HepG2 (cell line): ENCODE results near the gene APBA1. TPM values are rescaled to one million over a fixed set of nuclear protein-coding genes. Genes with fewer than 3 reads are reported as not detected.

Experiments used
- AGO1 ChIP-seq: fragments of 200-400 bp; formaldehyde crosslinking; IDR thresholded peaks from 2 replicates; pipeline ENCODE4 v1.6.1; 2017; ENCODE audit warnings: mild to moderate bottlenecking, low read depth, low read length, moderate library complexity; ENCODE audit not compliant: poor library complexity, severe bottlenecking
- CENPX ChIP-seq: sonication (generic); formaldehyde crosslinking; IDR thresholded peaks from 2 replicates; pipeline ENCODE4 v1.9.0; 2021; ENCODE audit warnings: mild to moderate bottlenecking, missing genetic modification reagents, moderate library complexity
- ELF1 ChIP-seq: sonication (generic); formaldehyde crosslinking; IDR thresholded peaks from 2 replicates; pipeline ENCODE4 v1.4.0; 2020; ENCODE audit warnings: missing genetic modification reagents
- HMGXB4 ChIP-seq, 2 experiments: sonication (generic) in 1 of 2; formaldehyde crosslinking in 1 of 2; IDR thresholded peaks; 2 replicates each; pipeline versions ENCODE4 v1.4.0 to v1.6.1; 2018 to 2020; ENCODE audit warnings: missing genetic modification reagents in 2 of 2, borderline replicate concordance in 1 of 2, low read depth in 1 of 2, mild to moderate bottlenecking in 1 of 2, missing biosample characterization in 1 of 2
- HOXA7 ChIP-seq: sonication (generic); formaldehyde crosslinking; IDR thresholded peaks from 2 replicates; pipeline ENCODE4 v1.8.1; 2022; ENCODE audit warnings: mild to moderate bottlenecking, missing genetic modification reagents, moderate library complexity
- IRF9 ChIP-seq: sonication (generic); formaldehyde crosslinking; IDR thresholded peaks from 2 replicates; pipeline ENCODE4 v1.8.0; 2022; ENCODE audit warnings: missing genetic modification reagents, mild to moderate bottlenecking, borderline replicate concordance
- KLF9 ChIP-seq: IDR thresholded peaks from 2 replicates; pipeline ENCODE4 v1.6.1; 2016; ENCODE audit warnings: low read depth
- MAFF ChIP-seq: IDR thresholded peaks from 2 replicates; pipeline ENCODE4 v1.6.1; 2011; ENCODE audit warnings: low read depth, low read length, improper control_type of control experiment
- MTA3 ChIP-seq: sonication (generic); formaldehyde crosslinking; IDR thresholded peaks from 2 replicates; pipeline ENCODE4 v1.4.0; 2020; ENCODE audit warnings: missing genetic modification reagents
- MYPOP ChIP-seq: sonication (generic); formaldehyde crosslinking; IDR thresholded peaks from 2 replicates; pipeline ENCODE4 v1.8.1; 2023; ENCODE audit warnings: mild to moderate bottlenecking, moderate library complexity, missing genetic modification reagents
- PHF8 ChIP-seq: sonication (generic); formaldehyde crosslinking; IDR thresholded peaks from 2 replicates; pipeline ENCODE4 v1.5.0; 2020; ENCODE audit warnings: missing genetic modification reagents
- SRSF1 ChIP-seq: fragments of 200-400 bp; formaldehyde crosslinking; optimal IDR thresholded peaks from 2 replicates; pipeline ENCODE3; 2017; ENCODE audit warnings: mild to moderate bottlenecking, low read depth, low read length, moderate library complexity
- TARDBP ChIP-seq: sonication (generic); formaldehyde crosslinking; IDR thresholded peaks from 2 replicates; pipeline ENCODE4 v1.8.0; 2022; ENCODE audit warnings: mild to moderate bottlenecking, missing genetic modification reagents
- TEF ChIP-seq: sonication (generic); formaldehyde crosslinking; IDR thresholded peaks from 2 replicates; pipeline ENCODE4 v1.5.0; 2020; ENCODE audit warnings: missing genetic modification reagents
- UBTF ChIP-seq: sonication (generic); formaldehyde crosslinking; IDR thresholded peaks from 2 replicates; pipeline ENCODE4 v1.4.0; 2020; ENCODE audit warnings: mild to moderate bottlenecking, missing genetic modification reagents
- ZBTB37 ChIP-seq: sonication (generic); formaldehyde crosslinking; IDR thresholded peaks from 2 replicates; pipeline ENCODE4 v1.4.0; 2020; ENCODE audit warnings: mild to moderate bottlenecking, missing genetic modification reagents
- ZFAT ChIP-seq: sonication (generic); formaldehyde crosslinking; conservative IDR thresholded peaks from 2 replicates; pipeline ENCODE4 v1.8.1; 2023; ENCODE audit warnings: missing genetic modification reagents, inconsistent platforms
- ZMYM3 ChIP-seq: sonication (generic); formaldehyde crosslinking; IDR thresholded peaks from 2 replicates; pipeline ENCODE4 v1.5.1; 2020; ENCODE audit warnings: mild to moderate bottlenecking, missing genetic modification reagents
- ZNF121 ChIP-seq: sonication (generic); formaldehyde crosslinking; IDR thresholded peaks from 2 replicates; pipeline ENCODE4 v1.5.0; 2020; ENCODE audit warnings: mild to moderate bottlenecking, missing genetic modification reagents
- ZNF451 ChIP-seq: sonication (generic); formaldehyde crosslinking; IDR thresholded peaks from 2 replicates; pipeline ENCODE4 v1.5.0; 2020; ENCODE audit warnings: mild to moderate bottlenecking, missing genetic modification reagents
- ZNF773 ChIP-seq: sonication (generic); formaldehyde crosslinking; IDR thresholded peaks from 2 replicates; pipeline ENCODE4 v1.4.0; 2020; ENCODE audit warnings: missing genetic modification reagents, borderline replicate concordance
- polyA plus RNA-seq, 8 experiments: library from polyadenylated mRNA; depleted of rRNA in 3 of 8; stranded (reverse) in 7 of 8; unstranded in 1 of 8; fragments of >200 nt; fragmentation: Illumina TruSeq in 4 of 8; extraction: Trizol in 4 of 8; gene quantifications; 2 replicates each; pipeline versions ENCODE4 v1.2.1 to v1.2.3, GENCODE V29; 2011 to 2016; ENCODE audit warnings: low read depth in 4 of 8, missing spikeins in 1 of 8, mixed read lengths in 1 of 8; ENCODE audit not compliant: insufficient read depth in 1 of 8
- total RNA-seq, 5 experiments: library from RNA; depleted of rRNA; stranded (reverse); fragments of >200 nt; fragmentation: Illumina TruSeq; extraction: Trizol; gene quantifications; 2 replicates each; pipeline ENCODE4 v1.2.3, GENCODE V29; 2016; ENCODE audit warnings: low read depth in 1 of 5

APBA1 gene
- total and polyA plus RNA-seq, 2 of the 13 experiments (the other 11 are each of a cell fraction or from before 2014, with no cell fraction given), result 0.15 TPM; not detected in 1

- TF ChIP-seq ZNF121 (CRISPR knock-in tag), result no peak
- no peak for TF ChIP-seq CENPX
- TF ChIP-seq ZFAT (CRISPR knock-in tag), result no peak
- no peak for TF ChIP-seq HOXA7 (CRISPR knock-in tag)
- TF ChIP-seq MYPOP (CRISPR knock-in tag), result no peak
- TF ChIP-seq ZNF451 (CRISPR knock-in tag), result no peak
- TF ChIP-seq UBTF (CRISPR knock-in tag), result no peak
- no peak for TF ChIP-seq MTA3
- TF ChIP-seq KLF9, result no peak
- no peak for TF ChIP-seq AGO1
- peak; percentile 63 for TF ChIP-seq TARDBP (CRISPR knock-in tag)
- no peak for TF ChIP-seq ZNF773 (CRISPR knock-in tag)
- no peak for TF ChIP-seq ZBTB37 (CRISPR knock-in tag)
- no peak for TF ChIP-seq TEF
- TF ChIP-seq MAFF, result no peak
- TF ChIP-seq ELF1 (CRISPR knock-in tag), result no peak
- TF ChIP-seq HMGXB4 (CRISPR knock-in tag; IDR thresholded peaks at IDR 0.05; ENCODE audit: borderline replicate concordance in 1 of 2, low read depth in 1 of 2), result no peak
- no peak for TF ChIP-seq IRF9
- TF ChIP-seq PHF8 (CRISPR knock-in tag), result no peak
- TF ChIP-seq ZMYM3 (CRISPR knock-in tag), result no peak
- TF ChIP-seq SRSF1, result no peak
These were observed 152.5 kb downstream of the APBA1 start (continued) for GRCh38 chr9:69519470-69520240.
